GM12891 (cell line): Measurements from ENCODE around the gene RAP1A.

Source experiments
- PAX5 ChIP-seq: IDR thresholded peaks from 2 replicates; pipeline ENCODE4 v1.6.1; 2011; ENCODE audit warnings: low read length, moderate library complexity, mild to moderate bottlenecking; ENCODE audit not compliant: insufficient read depth, severe bottlenecking
- POLR2A ChIP-seq: IDR thresholded peaks from 2 replicates; pipeline ENCODE4 v1.6.1; 2011; ENCODE audit warnings: low read depth, low read length, control low read depth
- POLR2AphosphoS5 ChIP-seq: IDR thresholded peaks from 2 replicates; pipeline ENCODE4 v1.6.1; 2011; ENCODE audit warnings: low read depth, low read length, control low read depth

GRCh38 chr1:111709986-111710385 is 90.4 kb downstream of the RAP1A start:
- TF ChIP-seq POLR2A (no peak), POLR2AphosphoS5 (no peak), PAX5 (no peak)
